ENCODE measurements around the gene TBC1D4. TPM values are rescaled to one million over a fixed set of nuclear protein-coding genes. Genes with fewer than 3 reads are reported as not detected.

TBC1D4 gene, protein sequence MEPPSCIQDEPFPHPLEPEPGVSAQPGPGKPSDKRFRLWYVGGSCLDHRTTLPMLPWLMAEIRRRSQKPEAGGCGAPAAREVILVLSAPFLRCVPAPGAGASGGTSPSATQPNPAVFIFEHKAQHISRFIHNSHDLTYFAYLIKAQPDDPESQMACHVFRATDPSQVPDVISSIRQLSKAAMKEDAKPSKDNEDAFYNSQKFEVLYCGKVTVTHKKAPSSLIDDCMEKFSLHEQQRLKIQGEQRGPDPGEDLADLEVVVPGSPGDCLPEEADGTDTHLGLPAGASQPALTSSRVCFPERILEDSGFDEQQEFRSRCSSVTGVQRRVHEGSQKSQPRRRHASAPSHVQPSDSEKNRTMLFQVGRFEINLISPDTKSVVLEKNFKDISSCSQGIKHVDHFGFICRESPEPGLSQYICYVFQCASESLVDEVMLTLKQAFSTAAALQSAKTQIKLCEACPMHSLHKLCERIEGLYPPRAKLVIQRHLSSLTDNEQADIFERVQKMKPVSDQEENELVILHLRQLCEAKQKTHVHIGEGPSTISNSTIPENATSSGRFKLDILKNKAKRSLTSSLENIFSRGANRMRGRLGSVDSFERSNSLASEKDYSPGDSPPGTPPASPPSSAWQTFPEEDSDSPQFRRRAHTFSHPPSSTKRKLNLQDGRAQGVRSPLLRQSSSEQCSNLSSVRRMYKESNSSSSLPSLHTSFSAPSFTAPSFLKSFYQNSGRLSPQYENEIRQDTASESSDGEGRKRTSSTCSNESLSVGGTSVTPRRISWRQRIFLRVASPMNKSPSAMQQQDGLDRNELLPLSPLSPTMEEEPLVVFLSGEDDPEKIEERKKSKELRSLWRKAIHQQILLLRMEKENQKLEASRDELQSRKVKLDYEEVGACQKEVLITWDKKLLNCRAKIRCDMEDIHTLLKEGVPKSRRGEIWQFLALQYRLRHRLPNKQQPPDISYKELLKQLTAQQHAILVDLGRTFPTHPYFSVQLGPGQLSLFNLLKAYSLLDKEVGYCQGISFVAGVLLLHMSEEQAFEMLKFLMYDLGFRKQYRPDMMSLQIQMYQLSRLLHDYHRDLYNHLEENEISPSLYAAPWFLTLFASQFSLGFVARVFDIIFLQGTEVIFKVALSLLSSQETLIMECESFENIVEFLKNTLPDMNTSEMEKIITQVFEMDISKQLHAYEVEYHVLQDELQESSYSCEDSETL (N-terminal part only)
- 4.1 and 4.4 TPM in 2 replicates for polyA plus RNA-seq (2013)

DNA sequence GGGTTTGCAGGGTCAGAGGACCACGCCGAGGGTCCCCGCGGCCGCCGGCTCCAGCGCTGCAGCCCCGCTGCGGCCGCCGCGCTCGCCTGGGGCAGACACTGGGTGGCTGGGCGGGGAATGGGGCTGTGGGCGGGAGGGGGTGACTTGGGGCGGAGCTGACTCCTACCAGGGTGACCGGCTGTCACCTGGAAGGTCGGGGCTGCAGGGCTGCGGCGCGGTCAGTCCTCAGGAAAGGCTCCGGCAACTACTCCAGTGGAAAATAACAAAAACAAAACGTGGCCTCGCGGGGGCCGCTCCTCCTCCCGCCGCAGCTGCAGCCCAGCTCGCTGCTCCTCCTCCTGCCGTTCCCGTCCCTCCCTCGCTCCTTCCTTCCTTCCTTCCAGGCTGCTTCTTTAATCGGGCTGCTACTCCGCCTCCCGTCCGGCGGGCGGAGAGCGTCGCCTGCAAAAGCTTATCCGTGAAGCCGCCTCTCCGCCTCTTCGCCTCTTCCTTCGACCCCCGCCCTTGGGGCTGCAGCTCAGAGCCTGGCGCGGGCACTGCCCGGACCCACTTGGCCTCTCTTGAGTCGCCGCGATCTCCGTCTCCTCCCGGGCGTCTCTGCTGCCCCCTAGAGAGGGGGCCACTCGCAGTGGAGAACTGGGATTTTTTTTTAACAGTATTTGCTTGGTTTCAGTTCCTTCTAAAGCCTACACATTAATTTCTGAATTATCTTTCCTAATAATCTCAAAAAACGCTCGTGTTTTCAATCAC lies at the start of gene TBC1D4:
Gene TBC1D4 (minus strand): TSS at position 100 of the 750 bp plus-strand sequence. CDS start 402 bp downstream, outside the sequence.
- Histone ChIP-seq H3K4ac (ENCODE audit: low read depth, low read length) (no peak within 1 kb of the TSS), H2BK120ac (ENCODE audit: insufficient read depth, low read length, poor library complexity) (peak within 1 kb of the TSS; percentile 44), H2BK12ac (ENCODE audit: low read length) (no peak within 1 kb of the TSS), H2AK5ac (ENCODE audit: low read length) (no peak within 1 kb of the TSS), H3K9ac (ENCODE audit: low read length) (no peak within 1 kb of the TSS), H3K27me3 (ENCODE audit: insufficient read depth, low read length) (no peaks in the 10 kb centered on the region), H3K4me2 (ENCODE audit: low read length) (peak within 1 kb of the TSS; percentile 84), H3K4me3 (ENCODE audit: low read depth, low read length) (peak within 1 kb of the TSS; percentile 81), H4K8ac (ENCODE audit: low read depth, low read length) (peak within 1 kb of the TSS; percentile 41), H3K14ac (ENCODE audit: low read length) (peak within 1 kb of the TSS; percentile 18), H2AFZ (ENCODE audit: insufficient read depth, low read length, poor library complexity) (peak within 1 kb of the TSS; percentile 61), H2BK5ac (ENCODE audit: low read depth, low read length, poor library complexity) (peak within 1 kb of the TSS; percentile 36), H3K36me3 (ENCODE audit: control insufficient read depth in 1 of 2, insufficient read depth in 2 of 2, low read length in 2 of 2) (no peaks in the 10 kb centered on the region), H3K27ac (ENCODE audit: low read depth, low read length) (peak within 1 kb of the TSS; percentile 31), H3K4me1 (ENCODE audit: control insufficient read depth in 1 of 2, insufficient read depth in 2 of 2, low read length in 2 of 2) (peaks cover 3 to 10% of the 10 kb centered on the region in 2 experiments), H3K9me3 (ENCODE audit: insufficient read depth, low read depth, low read length) (no peaks in the 10 kb centered on the region), H3K23ac (ENCODE audit: low read length) (no peak within 1 kb of the TSS), H3K79me1 (ENCODE audit: low read length) (peaks cover 6% of the 10 kb centered on the region), H3K79me2 (ENCODE audit: control insufficient read depth, insufficient read depth, low read length, poor library complexity) (no peaks in the 10 kb centered on the region), H4K12ac (ENCODE audit: low read depth, low read length) (peak within 1 kb of the TSS; percentile 47), H4K91ac (ENCODE audit: low read depth, low read length) (peak within 1 kb of the TSS; percentile 50), H3K18ac (ENCODE audit: low read length) (peak within 1 kb of the TSS; percentile 7)
- 100% methylated on average over 2 of the region's 58 CpGs for WGBS (ENCODE audit: extremely low coverage, insufficient coverage, insufficient read length)
- peak; percentile 94 for DNase-seq

DNA sequence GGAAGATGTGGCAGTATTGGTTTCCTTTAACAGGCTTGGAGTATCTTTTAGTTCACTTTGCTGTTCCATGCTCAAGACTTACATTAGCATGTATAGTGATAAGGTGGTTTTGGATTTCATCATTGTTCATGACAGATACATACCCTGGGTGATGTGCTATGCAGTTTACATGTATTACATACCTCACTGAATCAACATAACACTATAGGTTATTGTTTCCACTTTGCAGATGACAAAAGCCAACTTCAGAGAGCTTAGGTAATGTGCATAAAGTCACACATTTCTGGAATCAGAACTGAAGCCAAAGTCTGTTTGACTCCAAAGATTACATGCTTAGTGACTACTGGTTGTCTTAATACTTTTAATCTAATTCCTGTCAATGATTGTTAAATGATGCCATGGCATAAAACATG lies 48.6 kb upstream of the TBC1D4 start:
- H2AK5ac ChIP-seq (ENCODE audit: low read length) = no peak overlapping the region
- H3K9me3 ChIP-seq (ENCODE audit: insufficient read depth, low read depth, low read length) = no peaks in the 10 kb centered on the region
- H4K91ac ChIP-seq (ENCODE audit: low read depth, low read length) = no peak overlapping the region
- no peak overlapping the region for H2BK120ac ChIP-seq (ENCODE audit: insufficient read depth, low read length, poor library complexity)
- H3K4me3 ChIP-seq (ENCODE audit: low read depth, low read length) = no peak overlapping the region
- H3K23ac ChIP-seq (ENCODE audit: low read length) = no peak overlapping the region
- H3K79me2 ChIP-seq (ENCODE audit: control insufficient read depth, insufficient read depth, low read length, poor library complexity) = no peaks in the 10 kb centered on the region
- no peaks in the 10 kb centered on the region for H3K4me1 ChIP-seq (ENCODE audit: control insufficient read depth in 1 of 2, insufficient read depth in 2 of 2, low read length in 2 of 2)
- no peak for DNase-seq
- H2AFZ ChIP-seq (ENCODE audit: insufficient read depth, low read length, poor library complexity) = no peak overlapping the region
- H4K8ac ChIP-seq (ENCODE audit: low read depth, low read length) = no peak overlapping the region
- H3K27ac ChIP-seq (ENCODE audit: low read depth, low read length) = no peak overlapping the region
- no peak overlapping the region for H3K9ac ChIP-seq (ENCODE audit: low read length)
- no peak overlapping the region for H3K4me2 ChIP-seq (ENCODE audit: low read length)
- no peak overlapping the region for H3K14ac ChIP-seq (ENCODE audit: low read length)
- peaks cover 7% of the 10 kb centered on the region in 2 experiments for H3K36me3 ChIP-seq (ENCODE audit: control insufficient read depth in 1 of 2, insufficient read depth in 2 of 2, low read length in 2 of 2)
- no peak overlapping the region for H4K12ac ChIP-seq (ENCODE audit: low read depth, low read length)
- H2BK5ac ChIP-seq (ENCODE audit: low read depth, low read length, poor library complexity) = no peak overlapping the region
- H2BK12ac ChIP-seq (ENCODE audit: low read length) = no peak overlapping the region
- no peaks in the 10 kb centered on the region for H3K79me1 ChIP-seq (ENCODE audit: low read length)
- H3K18ac ChIP-seq (ENCODE audit: low read length) = no peak overlapping the region
- no peak overlapping the region for H3K4ac ChIP-seq (ENCODE audit: low read depth, low read length)
- no peaks in the 10 kb centered on the region for H3K27me3 ChIP-seq (ENCODE audit: insufficient read depth, low read length)

DNA sequence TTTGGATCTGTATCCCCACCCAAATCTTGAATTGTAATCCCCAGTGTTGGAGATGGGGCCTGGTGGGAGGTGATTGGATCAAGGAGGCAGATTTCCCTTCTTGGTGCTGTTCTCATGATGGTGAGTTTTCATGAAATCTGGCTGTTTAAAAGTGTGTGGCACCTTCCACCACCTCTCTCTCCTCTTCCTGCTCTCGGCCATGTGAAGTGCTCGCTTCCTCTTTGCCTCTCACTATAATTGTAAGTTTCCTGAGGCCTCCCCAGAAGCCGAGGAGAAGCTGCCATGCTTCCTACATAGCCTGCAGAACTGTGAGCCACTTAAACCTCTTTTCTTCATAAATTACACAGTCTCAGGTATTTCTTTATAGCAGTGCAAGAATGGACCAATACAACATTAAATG lies 40.0 kb upstream of the TBC1D4 start:
- Histone ChIP-seq H2BK12ac (ENCODE audit: low read length) (no peak overlapping the region), H3K4me1 (ENCODE audit: control insufficient read depth in 1 of 2, insufficient read depth in 2 of 2, low read length in 2 of 2) (no peaks in the 10 kb centered on the region), H3K18ac (ENCODE audit: low read length) (no peak overlapping the region), H4K8ac (ENCODE audit: low read depth, low read length) (no peak overlapping the region), H3K79me2 (ENCODE audit: control insufficient read depth, insufficient read depth, low read length, poor library complexity) (no peaks in the 10 kb centered on the region), H3K9me3 (ENCODE audit: insufficient read depth, low read depth, low read length) (peaks cover 4% of the 10 kb centered on the region), H3K79me1 (ENCODE audit: low read length) (no peaks in the 10 kb centered on the region), H3K36me3 (ENCODE audit: control insufficient read depth in 1 of 2, insufficient read depth in 2 of 2, low read length in 2 of 2) (peaks cover 0 to 3% of the 10 kb centered on the region in 2 experiments), H2BK120ac (ENCODE audit: insufficient read depth, low read length, poor library complexity) (no peak overlapping the region), H3K14ac (ENCODE audit: low read length) (no peak overlapping the region), H3K27me3 (ENCODE audit: insufficient read depth, low read length) (no peaks in the 10 kb centered on the region), H4K91ac (ENCODE audit: low read depth, low read length) (no peak overlapping the region), H3K4ac (ENCODE audit: low read depth, low read length) (no peak overlapping the region), H3K4me2 (ENCODE audit: low read length) (no peak overlapping the region), H3K4me3 (ENCODE audit: low read depth, low read length) (no peak overlapping the region), H2AFZ (ENCODE audit: insufficient read depth, low read length, poor library complexity) (no peak overlapping the region), H3K23ac (ENCODE audit: low read length) (no peak overlapping the region), H4K12ac (ENCODE audit: low read depth, low read length) (no peak overlapping the region), H2BK5ac (ENCODE audit: low read depth, low read length, poor library complexity) (no peak overlapping the region), H2AK5ac (ENCODE audit: low read length) (no peak overlapping the region), H3K27ac (ENCODE audit: low read depth, low read length) (no peak overlapping the region), H3K9ac (ENCODE audit: low read length) (no peak overlapping the region)
- WGBS (ENCODE audit: extremely low coverage, insufficient coverage, insufficient read length) = no CpG with 5 or more reads among the region's 3 CpGs
- DNase-seq = no peak
